Coronary artery (tissue), 2 donors: ENCODE results near the gene CUL3.

Experiments
- DNase-seq: peaks from one replicate; pipeline ENCODE4 v3.0.0-alpha.2; 2017; ENCODE audit warnings: low spot score
- H3K27ac ChIP-seq, 2 donors: fragments of 200-600 bp; sonication (generic); one replicate each; pipeline ENCODE4 v1.5.1; 2016 to 2019
- H3K4me3 ChIP-seq: fragments of 200-600 bp; sonication (generic); 2 replicates; pipeline ENCODE4 v1.5.1; 2016; ENCODE audit warnings: mild to moderate bottlenecking, moderate library complexity
- CTCF ChIP-seq: fragments of 200-600 bp; sonication (generic); IDR thresholded peaks from one replicate; pipeline ENCODE4 v1.5.1; 2019; ENCODE audit warnings: antibody characterized with exemption

The CUL3 gene

GRCh38 chr2:224438726-224439125, 146.4 kb downstream of the CUL3 start:
- Histone ChIP-seq H3K4me3 (no peak overlapping the region), H3K27ac (no peak overlapping the region)
- DNase-seq: no peak
- no peak for TF ChIP-seq CTCF

GRCh38 chr2:224436634-224437033, 148.5 kb downstream of the CUL3 start:
- TF ChIP-seq CTCF: no peak
- no peak for DNase-seq
- no peak overlapping the region for H3K4me3 ChIP-seq
- H3K27ac ChIP-seq: no peak overlapping the region

- H3K27ac ChIP-seq: no peak overlapping the region
- DNase-seq: no peak
- no peak for TF ChIP-seq CTCF
- H3K4me3 ChIP-seq: no peak overlapping the region
Measured at GRCh38 chr2:224434618-224435017, 150.5 kb downstream of the CUL3 start.

- Histone ChIP-seq H3K27ac (no peak overlapping the region), H3K4me3 (no peak overlapping the region)
- no peak for TF ChIP-seq CTCF
- DNase-seq: no peak
Measured at GRCh38 chr2:224433442-224433841, 151.7 kb downstream of the CUL3 start.

- DNase-seq: no peak
- TF ChIP-seq CTCF: no peak
- Histone ChIP-seq H3K4me3 (no peak overlapping the region), H3K27ac (no peak overlapping the region)
Measured at GRCh38 chr2:224432003-224432579, 153.1 kb downstream of the CUL3 start.

GRCh38 chr2:224429441-224429810, 155.7 kb downstream of the CUL3 start:
- TF ChIP-seq CTCF: no peak
- Histone ChIP-seq H3K4me3 (no peak overlapping the region), H3K27ac (no peak overlapping the region)
- DNase-seq: no peak

GRCh38 chr2:224428787-224429440, 156.2 kb downstream of the CUL3 start:
- H3K27ac ChIP-seq: no peak overlapping the region

More at GRCh38 chr2:224428787-224429440, 156.2 kb downstream of the CUL3 start:
- no peak overlapping the region for H3K4me3 ChIP-seq
- DNase-seq: no peak
- no peak for TF ChIP-seq CTCF
